ENCODE data around the gene GSTT2. TPM values are rescaled to one million over a fixed set of nuclear protein-coding genes. Genes with fewer than 3 reads are reported as not detected.
"Not testable (repeated sequence)": the region's sequence is repeated elsewhere in the genome, so short reads cannot be mapped to it uniquely, and the experiment has no call there.

GSTT2 gene
- total and polyA plus RNA-seq, 4 donors, result 0.19 to 1.2 (median 0.64) TPM

DNA sequence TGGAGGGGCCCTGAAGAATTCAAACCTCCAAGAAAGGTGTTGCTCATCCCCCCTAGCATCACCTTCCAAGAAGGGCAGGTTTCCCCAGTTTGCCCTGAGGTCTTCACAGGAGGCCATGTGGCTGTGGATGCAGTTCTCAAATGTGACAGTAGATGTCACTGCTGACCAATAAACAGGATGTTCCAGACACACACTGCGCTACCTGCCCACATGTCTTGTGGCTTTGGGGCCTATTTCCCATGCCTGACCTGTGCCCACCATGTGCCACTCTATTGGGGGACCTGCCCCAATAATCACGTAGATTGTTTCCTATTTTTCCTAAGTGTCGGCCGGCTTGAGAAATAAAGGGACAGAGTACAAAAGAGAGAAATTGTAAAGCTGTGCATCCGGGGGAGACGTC is 4.5 kb downstream of the GSTT2 start:
- DNase-seq (ENCODE audit: low spot score), result peak; percentile 36
- Histone ChIP-seq H3K27ac (ENCODE audit: low read depth in 1 of 2, low read length in 2 of 2) (no peak overlapping the region), H3K4me3 (ENCODE audit: low read depth in 1 of 3, low read length in 3 of 3) (no peak overlapping the region), H3K9me3 (ENCODE audit: control insufficient read depth in 4 of 4, low read length in 3 of 4) (no peaks in the 10 kb centered on the region), H3K4me1 (ENCODE audit: control insufficient read depth in 4 of 4, insufficient read depth in 4 of 4, low read length in 3 of 4) (no peaks in the 10 kb centered on the region), H3K9ac (ENCODE audit: low read depth in 1 of 2, low read length in 2 of 2) (no peak overlapping the region), H3K36me3 (ENCODE audit: control insufficient read depth in 4 of 4, insufficient read depth in 3 of 4, low read depth in 1 of 4, low read length in 3 of 4) (no peaks in the 10 kb centered on the region), H3K27me3 (ENCODE audit: control insufficient read depth in 4 of 4, insufficient read depth in 4 of 4, low read length in 3 of 4) (no peaks in the 10 kb centered on the region)
- TF ChIP-seq SP1 (IDR thresholded peaks at IDR 0.05) (no peak), RAD21 (IDR thresholded peaks at IDR 0.05) (peak; percentile 72 to 83), EGR1 (IDR thresholded peaks at IDR 0.05; ENCODE audit: low read depth in 2 of 2) (no peak)
- TF ChIP-seq, protein P1, sequence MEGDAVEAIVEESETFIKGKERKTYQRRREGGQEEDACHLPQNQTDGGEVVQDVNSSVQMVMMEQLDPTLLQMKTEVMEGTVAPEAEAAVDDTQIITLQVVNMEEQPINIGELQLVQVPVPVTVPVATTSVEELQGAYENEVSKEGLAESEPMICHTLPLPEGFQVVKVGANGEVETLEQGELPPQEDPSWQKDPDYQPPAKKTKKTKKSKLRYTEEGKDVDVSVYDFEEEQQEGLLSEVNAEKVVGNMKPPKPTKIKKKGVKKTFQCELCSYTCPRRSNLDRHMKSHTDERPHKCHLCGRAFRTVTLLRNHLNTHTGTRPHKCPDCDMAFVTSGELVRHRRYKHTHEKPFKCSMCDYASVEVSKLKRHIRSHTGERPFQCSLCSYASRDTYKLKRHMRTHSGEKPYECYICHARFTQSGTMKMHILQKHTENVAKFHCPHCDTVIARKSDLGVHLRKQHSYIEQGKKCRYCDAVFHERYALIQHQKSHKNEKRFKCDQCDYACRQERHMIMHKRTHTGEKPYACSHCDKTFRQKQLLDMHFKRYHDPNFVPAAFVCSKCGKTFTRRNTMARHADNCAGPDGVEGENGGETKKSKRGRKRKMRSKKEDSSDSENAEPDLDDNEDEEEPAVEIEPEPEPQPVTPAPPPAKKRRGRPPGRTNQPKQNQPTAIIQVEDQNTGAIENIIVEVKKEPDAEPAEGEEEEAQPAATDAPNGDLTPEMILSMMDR (IDR thresholded peaks at IDR 0.05; ENCODE audit: low read depth, low read length, missing input control), result peak; percentile 73
- TF ChIP-seq, protein P2, sequence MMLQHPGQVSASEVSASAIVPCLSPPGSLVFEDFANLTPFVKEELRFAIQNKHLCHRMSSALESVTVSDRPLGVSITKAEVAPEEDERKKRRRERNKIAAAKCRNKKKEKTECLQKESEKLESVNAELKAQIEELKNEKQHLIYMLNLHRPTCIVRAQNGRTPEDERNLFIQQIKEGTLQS (IDR thresholded peaks at IDR 0.05), result no peak
- WGBS, result 49% methylated on average over 6 of the region's 6 CpGs

DNA sequence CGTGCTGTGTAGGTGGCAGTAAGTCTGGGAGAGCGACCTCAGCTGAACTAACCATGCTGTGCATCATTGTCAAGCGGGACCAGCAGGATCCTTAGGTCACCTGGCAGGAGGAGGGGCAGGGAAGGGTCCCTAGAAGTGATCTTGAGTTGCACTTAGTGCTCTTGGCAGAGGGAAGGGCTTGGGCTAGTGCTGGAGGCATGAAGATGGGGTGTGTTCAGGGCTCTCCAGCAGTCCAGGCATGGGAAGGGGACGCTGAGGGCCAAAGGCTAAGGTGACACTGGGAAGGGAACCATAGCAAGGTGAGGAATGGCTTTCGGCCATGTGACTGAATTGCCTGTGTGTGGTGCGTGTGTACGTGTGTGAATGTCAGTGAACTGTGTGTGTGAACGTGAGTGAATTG is 6.2 kb downstream of the GSTT2 start:
- H3K27ac ChIP-seq (ENCODE audit: low read depth in 1 of 2, low read length in 2 of 2); H3K9ac ChIP-seq (ENCODE audit: low read depth in 1 of 2, low read length in 2 of 2); H3K4me1 ChIP-seq (ENCODE audit: control insufficient read depth in 4 of 4, insufficient read depth in 4 of 4, low read length in 3 of 4); H3K36me3 ChIP-seq (ENCODE audit: control insufficient read depth in 4 of 4, insufficient read depth in 3 of 4, low read depth in 1 of 4, low read length in 3 of 4); H3K27me3 ChIP-seq (ENCODE audit: control insufficient read depth in 4 of 4, insufficient read depth in 4 of 4, low read length in 3 of 4); H3K4me3 ChIP-seq (ENCODE audit: low read depth in 1 of 3, low read length in 3 of 3); H3K9me3 ChIP-seq (ENCODE audit: control insufficient read depth in 4 of 4, low read length in 3 of 4): not testable (repeated sequence)
- peak; percentile 13 for DNase-seq (ENCODE audit: low spot score)
- WGBS, result 79% methylated on average over 8 of the region's 8 CpGs

DNA sequence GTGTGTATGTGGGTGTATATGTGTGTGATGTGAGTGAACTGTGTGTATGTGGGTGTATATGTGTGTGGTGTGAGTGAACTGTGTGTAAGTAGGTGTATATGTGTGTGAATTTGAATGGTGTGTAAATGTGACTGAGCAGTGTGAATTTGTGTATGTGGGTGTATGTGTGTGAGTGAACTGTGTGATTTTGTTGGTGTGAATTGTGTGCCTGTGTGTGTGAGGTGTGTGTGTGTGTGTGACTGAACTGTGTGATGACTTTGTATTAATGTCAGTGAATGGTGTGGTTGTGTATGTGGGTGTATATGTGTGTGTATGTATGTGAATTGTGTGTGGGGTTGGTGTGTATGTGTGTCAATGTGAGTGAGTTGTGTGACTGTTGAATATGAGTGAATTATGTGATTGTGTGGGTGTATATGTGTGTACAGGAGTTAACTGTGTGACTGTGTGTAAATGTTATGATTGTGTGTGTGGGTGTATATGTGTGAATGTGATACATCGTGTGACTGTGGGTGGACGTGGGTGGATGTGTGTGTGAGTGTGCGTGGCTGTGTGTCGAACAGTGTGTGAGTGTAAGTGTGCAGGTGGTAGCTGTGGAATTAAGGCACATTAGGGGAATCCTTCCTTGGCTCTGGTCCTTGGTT is 6.7 kb downstream of the GSTT2 start:
- not testable (repeated sequence) for H3K9me3 ChIP-seq (ENCODE audit: control insufficient read depth in 4 of 4, low read length in 3 of 4); H3K4me3 ChIP-seq (ENCODE audit: low read depth in 1 of 3, low read length in 3 of 3); H3K9ac ChIP-seq (ENCODE audit: low read depth in 1 of 2, low read length in 2 of 2); H3K4me1 ChIP-seq (ENCODE audit: control insufficient read depth in 4 of 4, insufficient read depth in 4 of 4, low read length in 3 of 4); H3K36me3 ChIP-seq (ENCODE audit: control insufficient read depth in 4 of 4, insufficient read depth in 3 of 4, low read depth in 1 of 4, low read length in 3 of 4); H3K27me3 ChIP-seq (ENCODE audit: control insufficient read depth in 4 of 4, insufficient read depth in 4 of 4, low read length in 3 of 4); H3K27ac ChIP-seq (ENCODE audit: low read depth in 1 of 2, low read length in 2 of 2)
- DNase-seq (ENCODE audit: low spot score), result peak; percentile 16
- WGBS, result 86% methylated on average over 4 of the region's 4 CpGs

DNA sequence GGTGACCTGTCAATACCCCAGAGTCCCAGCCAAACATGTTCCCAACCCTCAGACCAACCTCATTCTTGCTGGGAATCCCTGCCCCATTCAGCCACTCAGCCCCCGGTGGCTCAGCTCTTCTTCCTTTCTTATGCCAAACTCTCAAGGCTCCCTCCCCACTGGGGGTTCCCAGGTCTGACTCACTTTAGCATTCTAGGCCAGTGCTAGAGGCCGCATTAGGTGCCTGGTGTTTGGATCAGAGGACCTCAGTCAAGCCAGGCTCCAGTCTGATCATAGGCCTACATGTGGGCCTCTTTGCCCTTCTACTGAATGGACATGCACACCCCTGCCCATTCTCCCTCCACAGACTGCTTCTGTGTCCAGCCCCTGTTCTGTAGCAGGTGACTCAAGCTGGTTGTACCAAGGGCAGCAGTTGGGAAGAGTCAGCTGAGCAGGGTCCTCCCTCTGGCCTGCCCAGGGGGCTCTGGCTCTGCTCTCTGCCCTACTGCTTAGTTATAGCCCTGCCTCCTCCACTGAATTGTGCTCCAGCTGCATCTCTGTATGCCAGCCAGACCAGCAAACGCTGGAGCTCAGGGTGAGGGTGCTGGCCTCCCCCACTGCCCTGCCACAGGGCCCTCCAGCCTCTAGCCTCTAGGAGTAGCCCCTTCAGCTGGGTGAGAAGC is 9.8 kb downstream of the GSTT2 start:
- H3K4me3 ChIP-seq (ENCODE audit: low read depth in 1 of 3, low read length in 3 of 3); H3K36me3 ChIP-seq (ENCODE audit: control insufficient read depth in 4 of 4, insufficient read depth in 3 of 4, low read depth in 1 of 4, low read length in 3 of 4); H3K27me3 ChIP-seq (ENCODE audit: control insufficient read depth in 4 of 4, insufficient read depth in 4 of 4, low read length in 3 of 4); H3K9me3 ChIP-seq (ENCODE audit: control insufficient read depth in 4 of 4, low read length in 3 of 4); H3K27ac ChIP-seq (ENCODE audit: low read depth in 1 of 2, low read length in 2 of 2); H3K9ac ChIP-seq (ENCODE audit: low read depth in 1 of 2, low read length in 2 of 2); H3K4me1 ChIP-seq (ENCODE audit: control insufficient read depth in 4 of 4, insufficient read depth in 4 of 4, low read length in 3 of 4): not testable (repeated sequence)
- WGBS, result 87% methylated on average over 2 of the region's 3 CpGs
- DNase-seq (ENCODE audit: low spot score), result peak; percentile 14

DNA sequence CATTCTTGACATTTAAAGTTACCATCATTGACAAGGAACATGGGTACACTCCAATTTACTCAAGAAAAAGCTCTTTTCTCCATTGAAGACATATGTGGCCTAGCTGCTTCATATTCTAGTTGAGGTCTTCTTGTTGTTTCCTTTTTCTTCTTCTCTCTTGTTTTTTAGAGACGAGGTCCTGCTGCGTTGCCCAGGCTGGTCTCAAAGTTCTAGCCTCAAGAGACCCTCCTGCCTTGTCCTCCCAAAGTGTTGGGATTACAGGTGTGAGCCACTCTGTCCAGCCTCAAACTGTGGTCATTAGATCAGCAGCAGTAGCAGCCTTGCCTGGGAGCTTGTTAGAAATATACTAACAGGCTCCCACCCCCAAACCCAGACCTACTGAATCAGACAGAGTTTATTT is 13.1 kb downstream of the GSTT2 start:
- not testable (repeated sequence) for H3K27ac ChIP-seq (ENCODE audit: low read depth in 1 of 2, low read length in 2 of 2); H3K9ac ChIP-seq (ENCODE audit: low read depth in 1 of 2, low read length in 2 of 2); H3K4me3 ChIP-seq (ENCODE audit: low read depth in 1 of 3, low read length in 3 of 3); H3K36me3 ChIP-seq (ENCODE audit: control insufficient read depth in 4 of 4, insufficient read depth in 3 of 4, low read depth in 1 of 4, low read length in 3 of 4); H3K4me1 ChIP-seq (ENCODE audit: control insufficient read depth in 4 of 4, insufficient read depth in 4 of 4, low read length in 3 of 4); H3K9me3 ChIP-seq (ENCODE audit: control insufficient read depth in 4 of 4, low read length in 3 of 4); DNase-seq (ENCODE audit: low spot score); H3K27me3 ChIP-seq (ENCODE audit: control insufficient read depth in 4 of 4, insufficient read depth in 4 of 4, low read length in 3 of 4)
- WGBS, result 83% methylated on average over 2 of the region's 2 CpGs

DNA sequence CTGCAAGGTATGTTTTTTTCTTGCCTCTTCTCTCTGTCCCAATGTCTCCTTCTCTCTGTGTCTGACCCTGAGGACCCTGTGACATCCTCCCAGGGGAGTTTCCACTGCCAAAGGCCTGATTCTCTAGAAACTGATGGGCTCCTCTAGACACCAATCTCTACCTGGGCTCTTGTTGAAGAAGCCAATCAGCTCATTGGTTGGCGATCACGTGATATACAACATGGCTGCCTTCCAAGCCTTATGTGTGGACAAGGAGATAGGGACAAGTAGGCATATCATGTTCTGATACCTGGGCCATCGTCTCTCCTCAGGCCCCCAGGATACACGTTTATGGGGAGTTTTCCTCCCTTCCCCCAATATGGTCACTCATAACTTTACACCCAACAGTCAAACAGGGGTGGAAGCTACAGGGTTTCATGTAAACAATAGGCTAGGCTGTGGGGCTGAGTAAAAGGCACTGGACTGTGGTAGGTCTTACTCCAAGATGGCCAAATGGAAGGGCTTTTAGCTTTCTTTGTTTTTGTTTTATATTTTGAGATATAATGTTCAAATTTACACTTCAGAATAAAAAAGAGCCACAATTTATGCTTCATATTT is 13.7 kb downstream of the GSTT2 start:
- not testable (repeated sequence) for H3K9ac ChIP-seq (ENCODE audit: low read depth in 1 of 2, low read length in 2 of 2); DNase-seq (ENCODE audit: low spot score); H3K27ac ChIP-seq (ENCODE audit: low read depth in 1 of 2, low read length in 2 of 2); H3K9me3 ChIP-seq (ENCODE audit: control insufficient read depth in 4 of 4, low read length in 3 of 4); H3K27me3 ChIP-seq (ENCODE audit: control insufficient read depth in 4 of 4, insufficient read depth in 4 of 4, low read length in 3 of 4); H3K4me3 ChIP-seq (ENCODE audit: low read depth in 1 of 3, low read length in 3 of 3); H3K36me3 ChIP-seq (ENCODE audit: control insufficient read depth in 4 of 4, insufficient read depth in 3 of 4, low read depth in 1 of 4, low read length in 3 of 4); H3K4me1 ChIP-seq (ENCODE audit: control insufficient read depth in 4 of 4, insufficient read depth in 4 of 4, low read length in 3 of 4)
- WGBS, result 70% methylated on average over 4 of the region's 4 CpGs

All from liver (tissue), 9 donors.